Lower leg skin (tissue), 3 donors: Measurements from ENCODE around the gene ADAM30.

Source experiments
- CTCF ChIP-seq, 3 donors: fragments of 450-650 bp; IDR thresholded peaks; one replicate each; pipeline ENCODE4 v1.5.1; 2016; ENCODE audit warnings: antibody characterized with exemption in 3 of 3, mild to moderate bottlenecking in 3 of 3, moderate library complexity in 2 of 3
- POLR2A ChIP-seq, 2 donors: fragments of 450-650 bp; IDR thresholded peaks; one replicate each; pipeline ENCODE4 v1.6.1; 2016 to 2017; ENCODE audit warnings: antibody characterized with exemption in 2 of 2, mild to moderate bottlenecking in 1 of 2, moderate library complexity in 1 of 2

GRCh38 chr1:119935373-119935772 lies 39.1 kb upstream of the ADAM30 start:
- TF ChIP-seq CTCF (IDR thresholded peaks at IDR 0.05) (no peak), POLR2A (IDR thresholded peaks at IDR 0.05) (no peak)
